Coronary artery (tissue), 2 donors: ENCODE measurements around the gene FERMT1.

Experiments used
- DNase-seq: peaks from one replicate; pipeline ENCODE4 v3.0.0-alpha.2; 2017; ENCODE audit warnings: low spot score
- H3K27ac ChIP-seq, 2 donors: fragments of 200-600 bp; sonication (generic); one replicate each; pipeline ENCODE4 v1.5.1; 2016 to 2019
- H3K4me3 ChIP-seq: fragments of 200-600 bp; sonication (generic); 2 replicates; pipeline ENCODE4 v1.5.1; 2016; ENCODE audit warnings: mild to moderate bottlenecking, moderate library complexity
- CTCF ChIP-seq: fragments of 200-600 bp; sonication (generic); IDR thresholded peaks from one replicate; pipeline ENCODE4 v1.5.1; 2019; ENCODE audit warnings: antibody characterized with exemption

Gene FERMT1

GRCh38 chr20:6130045-6130444, 7.2 kb upstream of the FERMT1 start:
- TF ChIP-seq CTCF, result no peak
- Histone ChIP-seq H3K27ac (no peak overlapping the region), H3K4me3 (no peak overlapping the region)
- DNase-seq, result no peak

GRCh38 chr20:6127825-6128224, 5.0 kb upstream of the FERMT1 start:
- Histone ChIP-seq H3K27ac (no peak overlapping the region), H3K4me3 (no peak overlapping the region)
- DNase-seq, result no peak
- TF ChIP-seq CTCF, result no peak

- DNase-seq, result no peak
- no peak for TF ChIP-seq CTCF
- H3K4me3 ChIP-seq, result no peak overlapping the region
- H3K27ac ChIP-seq, result no peak overlapping the region
Measured at GRCh38 chr20:6126846-6127245, 4.0 kb upstream of the FERMT1 start.

GRCh38 chr20:6123649-6124014, 802 bp upstream of the FERMT1 start:
- DNase-seq, result no peak
- H3K27ac ChIP-seq, result no peak overlapping the region
- TF ChIP-seq CTCF, result no peak
- peak overlapping the region; percentile 80 for H3K4me3 ChIP-seq

GRCh38 chr20:6122111-6122872, 538 bp downstream of the FERMT1 start:
- no peak for TF ChIP-seq CTCF
- peak overlapping the region in 1 of 2 donors; percentile 60 for H3K27ac ChIP-seq
- H3K4me3 ChIP-seq, result peak overlapping the region; percentile 80
- DNase-seq, result no peak

GRCh38 chr20:6121504-6121903, 1.3 kb downstream of the FERMT1 start:
- H3K27ac ChIP-seq, result no peak overlapping the region
- no peak for DNase-seq
- H3K4me3 ChIP-seq, result no peak overlapping the region
- TF ChIP-seq CTCF, result no peak

- no peak for TF ChIP-seq CTCF
- no peak overlapping the region for H3K27ac ChIP-seq
- DNase-seq, result no peak
- H3K4me3 ChIP-seq, result no peak overlapping the region
Measured at GRCh38 chr20:6120491-6120988, 2.3 kb downstream of the FERMT1 start.
